ENCODE results near the gene ARHGAP24. TPM values are rescaled to one million over a fixed set of nuclear protein-coding genes. Genes with fewer than 3 reads are reported as not detected.

The ARHGAP24 gene
- total and polyA plus RNA-seq, 2 experiments from 2014 or later, result 0.21 to 0.36 TPM

GRCh38 chr4:85684676-85685075 is 209.7 kb downstream of the ARHGAP24 start:
- Histone ChIP-seq H4K20me1 (replicated peaks; ENCODE audit: insufficient read depth) (no peaks in the 10 kb centered on the region), H2AFZ (no peak overlapping the region), H3F3A (replicated peaks; ENCODE audit: low read depth) (no peaks in the 10 kb centered on the region), H3K4me1 (ENCODE audit: insufficient read depth) (peaks cover 12% of the 10 kb centered on the region), H3K36me3 (ENCODE audit: insufficient read depth) (no peaks in the 10 kb centered on the region), H3K27me3 (ENCODE audit: insufficient read depth) (no peaks in the 10 kb centered on the region), H3K9me2 (ENCODE audit: insufficient read depth) (peaks cover 4% of the 10 kb centered on the region; the same call in 1 of the 2 replicates), H3K4me2 (no peak overlapping the region), H3K4me3 (no peak overlapping the region), H3K79me2 (replicated peaks; ENCODE audit: insufficient read depth) (no peaks in the 10 kb centered on the region), H3K27ac (ENCODE audit: low read depth) (no peak overlapping the region)
- H3K27ac Mint-ChIP-seq, result no peak overlapping the region
- H3K27me3 Mint-ChIP-seq (ENCODE audit: insufficient read depth, low read depth, poor library complexity), result no peaks in the 10 kb centered on the region
- DNase-seq (ENCODE audit: low spot score) (no peak), ATAC-seq (no peak)
- H3K36me3 Mint-ChIP-seq (ENCODE audit: low read depth), result no peaks in the 10 kb centered on the region
- TF ChIP-seq ZNF114 (CRISPR knock-in tag; IDR thresholded peaks at IDR 0.05) (no peak), REST (IDR thresholded peaks at IDR 0.05; ENCODE audit: unreplicated experiment) (no peak), NANOG (IDR thresholded peaks at IDR 0.05; ENCODE audit: borderline replicate concordance) (no peak), CTCF (conservative IDR thresholded peaks at IDR 0.05; ENCODE audit: low read depth in 2 of 2) (no peak), CREB1 (CRISPR knock-in tag; IDR thresholded peaks at IDR 0.05; ENCODE audit: low read depth) (no peak), ZNF331 (CRISPR knock-in tag; IDR thresholded peaks at IDR 0.05; ENCODE audit: low read depth) (no peak), EZH2 (IDR thresholded peaks at IDR 0.05; ENCODE audit: low read depth, unreplicated experiment) (no peak)
- H3K4me1 Mint-ChIP-seq, result peaks cover 14% of the 10 kb centered on the region; the same call in 1 of the 3 replicates
- H3K4me3 Mint-ChIP-seq, result no peak overlapping the region
- no peaks in the 10 kb centered on the region for H3K9me3 Mint-ChIP-seq

- no peaks in the 10 kb centered on the region for H3K27me3 Mint-ChIP-seq (ENCODE audit: insufficient read depth, low read depth, poor library complexity)
- no peaks in the 10 kb centered on the region for H3K9me3 Mint-ChIP-seq
- H3K9me2 ChIP-seq (ENCODE audit: insufficient read depth), result peaks cover 4% of the 10 kb centered on the region; the same call in 1 of the 2 replicates
- H3K36me3 ChIP-seq (ENCODE audit: insufficient read depth), result no peaks in the 10 kb centered on the region
- no peak overlapping the region for H3K27ac Mint-ChIP-seq
- H4K20me1 ChIP-seq (replicated peaks; ENCODE audit: insufficient read depth), result no peaks in the 10 kb centered on the region
- H3K27me3 ChIP-seq (ENCODE audit: insufficient read depth), result no peaks in the 10 kb centered on the region
- peaks cover 9% of the 10 kb centered on the region for H3K4me1 ChIP-seq (ENCODE audit: insufficient read depth)
- H3F3A ChIP-seq (replicated peaks; ENCODE audit: low read depth), result no peaks in the 10 kb centered on the region
- no peak overlapping the region for H3K4me3 Mint-ChIP-seq
- H3K4me2 ChIP-seq, result no peak overlapping the region
- no peak overlapping the region for H3K4me3 ChIP-seq
- DNase-seq (ENCODE audit: low spot score) (no peak), ATAC-seq (no peak)
- no peak overlapping the region for H2AFZ ChIP-seq
- H3K79me2 ChIP-seq (replicated peaks; ENCODE audit: insufficient read depth), result no peaks in the 10 kb centered on the region
- H3K36me3 Mint-ChIP-seq (ENCODE audit: low read depth), result no peaks in the 10 kb centered on the region
- H3K27ac ChIP-seq (ENCODE audit: low read depth), result no peak overlapping the region
- peaks cover 11% of the 10 kb centered on the region; the same call in 1 of the 3 replicates for H3K4me1 Mint-ChIP-seq
- TF ChIP-seq JUNB (IDR thresholded peaks at IDR 0.05; ENCODE audit: unreplicated experiment), result no peak
- TF ChIP-seq ZNF114 (CRISPR knock-in tag; IDR thresholded peaks at IDR 0.05), result no peak
- no peak for TF ChIP-seq ZNF462 (CRISPR knock-in tag; IDR thresholded peaks at IDR 0.05)
- TF ChIP-seq STAT1 (IDR thresholded peaks at IDR 0.05; ENCODE audit: unreplicated experiment), result no peak
Measured at GRCh38 chr4:85686398-85686797, 211.4 kb downstream of the ARHGAP24 start.
